GM19043 (cell line): Measurements from ENCODE around the gene TTC3.
"Not testable (repeated sequence)": the region's sequence is repeated elsewhere in the genome, so short reads cannot be mapped to it uniquely, and the experiment has no call there.

Experiments
- ATAC-seq: cut with Tn5 transposase; IDR thresholded peaks from one replicate; pipeline ENCODE4 v1.9.1; 2021; ENCODE audit warnings: low read depth; ENCODE audit not compliant: unreplicated experiment

The TTC3 gene

DNA sequence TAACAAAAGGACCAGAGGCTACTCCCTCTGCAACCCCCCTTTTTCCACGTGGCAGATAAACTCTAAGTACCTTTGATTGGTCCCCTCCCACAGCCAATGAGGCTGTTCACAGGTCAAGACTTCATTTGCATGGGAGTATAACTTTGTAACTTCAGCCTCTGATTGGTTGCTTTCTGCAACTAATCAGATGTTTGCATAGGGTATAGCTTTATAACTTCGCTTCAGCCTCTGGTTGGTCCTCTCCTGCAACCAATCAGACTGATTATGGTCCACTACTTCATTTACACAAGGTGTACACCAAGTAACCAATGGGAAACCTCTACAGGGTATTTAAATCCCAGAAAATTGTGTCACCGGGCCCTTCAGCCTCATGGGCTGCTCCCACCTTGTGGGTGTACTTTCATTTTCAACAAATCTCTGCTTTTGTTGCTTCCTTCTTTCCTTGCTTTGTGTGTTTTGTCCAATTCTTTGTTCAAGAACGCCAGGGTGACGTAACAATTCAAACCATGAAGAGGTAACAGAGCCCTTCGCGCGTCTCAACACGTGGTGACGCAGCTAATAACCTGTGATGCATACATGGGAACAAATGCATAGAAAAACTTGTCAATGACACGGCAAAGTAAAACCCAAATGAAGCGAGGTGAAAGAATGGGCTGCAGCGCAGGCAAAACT is 146.8 kb downstream of the TTC3 start:
- no peak for ATAC-seq

DNA sequence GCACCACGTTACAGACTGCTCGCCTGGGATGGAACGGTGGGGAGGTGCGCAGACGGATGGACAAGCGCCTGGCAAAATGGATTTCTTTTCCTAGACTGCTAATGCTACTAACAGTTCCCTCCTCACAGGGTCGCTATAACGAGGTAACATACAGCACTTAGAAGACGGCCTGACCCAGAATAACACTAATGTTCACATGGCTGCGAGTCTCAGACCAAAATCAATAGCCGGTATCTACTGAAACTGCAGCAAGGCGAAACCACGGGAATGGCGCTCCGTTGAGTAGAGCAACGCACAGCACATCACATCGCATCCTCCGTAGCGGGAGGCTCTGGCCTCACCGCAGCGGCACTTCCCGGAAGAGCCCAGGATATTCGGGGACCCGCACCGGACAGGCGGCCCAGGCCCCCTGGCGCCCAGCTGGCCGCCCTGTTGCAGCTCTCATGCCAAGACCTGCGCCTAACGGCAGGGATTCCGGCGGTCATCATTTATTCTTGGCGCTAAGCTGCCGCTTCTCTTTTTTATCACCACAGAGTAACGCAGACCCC is 147.5 kb downstream of the TTC3 start:
- ATAC-seq: peak; percentile 24

DNA sequence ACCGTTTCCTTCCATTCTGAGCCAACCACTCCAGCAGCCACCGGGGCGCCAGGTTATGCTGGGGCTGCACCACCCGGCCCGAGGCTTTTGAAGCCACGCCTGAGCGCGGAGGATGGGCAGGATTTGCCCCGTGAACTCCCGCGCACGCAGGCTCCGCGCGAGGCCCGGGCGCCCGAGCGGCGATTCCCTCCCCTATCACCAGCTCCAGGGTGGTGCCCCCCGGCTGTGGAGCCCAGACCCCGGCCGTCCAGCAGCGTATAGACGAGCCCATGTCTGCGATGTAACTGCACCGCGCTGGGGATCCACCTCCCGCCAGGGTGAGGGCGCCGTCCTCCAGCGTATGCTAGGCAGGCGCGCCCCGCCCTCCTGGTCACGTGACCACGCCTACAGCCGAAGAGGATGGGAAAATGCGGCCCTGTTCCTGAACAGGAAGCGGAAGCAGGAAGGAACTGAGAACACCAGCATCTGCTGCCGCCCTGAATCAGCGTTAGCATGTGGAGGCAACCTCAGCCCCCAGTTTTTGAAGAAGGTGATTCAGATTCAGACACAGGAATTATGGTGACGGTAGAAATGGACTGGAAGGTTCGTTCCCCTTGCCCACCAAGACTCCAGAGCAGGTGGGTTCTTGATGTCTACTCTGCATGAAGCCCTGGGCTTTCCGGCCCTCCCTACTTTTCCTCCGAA is 148.1 kb downstream of the TTC3 start:
- ATAC-seq: peak; percentile 76

DNA sequence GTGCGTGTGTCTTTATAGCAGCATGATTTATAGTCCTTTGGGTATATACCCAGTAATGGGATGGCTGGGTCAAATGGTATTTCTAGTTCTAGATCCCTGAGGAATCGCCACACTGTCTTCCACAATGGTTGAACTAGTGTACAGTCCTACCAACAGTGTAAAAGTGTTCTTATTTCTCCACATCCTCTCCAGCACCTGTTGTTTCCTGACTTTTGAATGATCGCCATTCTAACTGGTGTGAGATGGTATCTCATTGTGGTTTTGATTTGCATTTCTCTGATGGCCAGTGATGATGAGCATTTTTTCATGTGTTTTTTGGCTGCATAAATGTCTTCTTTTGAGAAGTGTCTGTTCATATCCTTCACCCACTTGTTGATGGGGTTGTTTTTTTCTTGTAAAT is 149.2 kb downstream of the TTC3 start:
- ATAC-seq: not testable (repeated sequence)

DNA sequence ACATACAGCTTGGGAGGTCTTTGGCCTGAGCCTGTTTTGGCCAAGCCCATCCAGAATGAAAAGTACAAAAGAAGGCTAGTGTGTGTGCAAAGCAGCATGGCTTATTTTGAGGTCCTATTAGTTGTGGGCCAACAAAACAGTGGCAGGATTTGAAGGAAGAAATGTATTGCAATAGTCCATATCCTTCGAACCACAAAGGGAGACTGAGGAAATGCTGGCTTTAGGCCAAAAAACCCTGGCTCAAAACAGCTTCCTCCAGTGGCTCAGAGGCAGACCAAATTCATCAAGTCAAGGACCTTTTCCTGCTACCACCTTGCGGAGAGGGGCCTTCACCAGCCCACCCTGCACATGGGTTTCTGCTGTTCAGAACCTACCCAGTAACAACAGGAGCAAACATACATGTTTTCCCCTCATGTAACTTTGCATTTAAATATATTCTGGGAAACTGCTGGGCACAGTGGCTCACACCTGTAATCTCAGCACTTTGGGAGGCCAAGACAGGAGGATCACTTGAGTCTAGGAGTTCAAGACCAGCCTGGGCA is 150.8 kb downstream of the TTC3 start:
- no peak for ATAC-seq

DNA sequence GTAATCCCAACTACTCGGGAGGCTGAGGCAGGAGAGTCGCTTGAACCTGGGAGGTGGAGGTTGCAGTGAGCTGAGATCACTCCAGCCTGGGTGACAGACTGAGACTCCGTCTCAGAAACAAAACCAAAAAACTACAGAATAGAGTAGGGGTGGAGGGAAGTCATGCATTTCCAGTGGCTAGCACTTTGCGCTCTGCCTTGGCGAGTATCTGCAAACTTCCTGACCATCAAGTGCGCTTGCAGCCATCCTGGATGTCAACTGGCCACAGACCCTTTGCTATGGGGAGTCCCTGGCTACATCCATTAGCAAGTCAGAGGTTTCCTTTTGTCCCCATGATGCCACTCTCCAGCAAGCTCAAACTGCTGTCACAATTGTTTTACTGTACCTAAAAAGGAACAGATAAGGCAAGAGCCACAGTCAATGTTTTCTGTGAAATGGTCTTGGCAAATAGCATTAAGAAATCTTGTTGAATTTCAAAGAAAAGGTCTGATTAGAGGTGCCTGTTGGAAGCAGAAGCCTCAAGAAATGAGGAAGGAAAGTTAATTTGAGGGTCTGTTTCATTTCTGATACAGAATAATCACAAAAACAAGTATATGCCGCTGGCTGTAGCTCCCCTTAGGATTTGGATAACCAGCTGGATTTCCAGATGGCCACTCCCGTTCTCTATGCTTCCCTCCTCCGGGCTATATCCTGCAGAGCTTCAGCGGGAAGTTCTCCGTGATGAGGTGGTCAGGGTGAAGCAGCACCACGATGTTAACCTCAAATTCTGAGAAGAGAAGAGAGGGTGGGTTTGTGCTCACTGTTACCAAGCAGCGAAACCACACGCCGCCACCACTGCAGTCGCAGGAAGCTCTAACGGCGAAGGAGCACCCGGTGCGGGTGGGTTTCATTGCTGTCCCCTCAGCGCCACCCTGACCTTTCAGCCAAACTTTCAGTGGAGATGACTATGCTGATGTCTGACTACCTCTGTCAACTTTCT is 152.1 kb downstream of the TTC3 start:
- ATAC-seq: no peak

DNA sequence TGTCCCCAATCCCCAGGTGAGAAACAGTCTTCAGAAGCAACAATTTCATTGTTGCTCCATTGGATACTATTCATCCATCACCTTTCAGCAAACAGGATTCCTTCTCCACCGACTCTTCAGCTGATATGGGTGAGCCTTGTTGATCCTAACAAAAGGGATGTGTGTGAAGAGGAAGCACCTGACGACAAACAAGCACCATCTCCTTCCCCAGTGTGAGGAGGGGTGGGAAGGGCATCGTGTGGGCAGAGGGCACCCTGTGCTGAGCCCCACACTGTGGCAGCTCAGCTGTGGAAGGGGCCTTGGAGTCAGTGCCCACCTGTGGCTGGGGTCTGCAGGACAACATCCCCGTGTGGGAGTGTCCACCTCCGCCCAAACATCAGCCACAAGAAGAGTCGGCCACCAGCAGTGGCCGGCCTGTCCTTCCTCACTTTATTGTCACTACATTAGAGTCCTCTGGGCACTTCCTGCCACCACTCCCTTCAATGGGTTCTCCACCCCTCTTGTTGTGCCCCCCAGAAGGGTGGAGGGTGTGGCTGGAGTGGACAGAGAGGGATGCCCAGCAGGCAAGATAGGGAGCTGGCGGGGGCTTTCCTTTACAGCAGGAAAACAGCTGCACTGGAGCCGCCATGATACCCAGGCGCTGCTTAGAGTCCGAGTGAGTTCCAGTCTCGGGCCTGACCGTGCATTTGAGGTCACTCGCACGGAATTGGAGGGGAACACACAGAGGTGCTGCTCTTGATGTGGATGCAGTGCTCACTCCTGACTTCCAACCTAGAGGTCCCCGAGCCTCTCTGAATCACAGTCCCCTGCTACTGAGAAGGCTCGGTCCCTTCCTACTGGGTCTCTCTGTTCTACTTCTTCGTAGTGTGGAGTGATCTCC is 153.2 kb downstream of the TTC3 start:
- no peak for ATAC-seq

DNA sequence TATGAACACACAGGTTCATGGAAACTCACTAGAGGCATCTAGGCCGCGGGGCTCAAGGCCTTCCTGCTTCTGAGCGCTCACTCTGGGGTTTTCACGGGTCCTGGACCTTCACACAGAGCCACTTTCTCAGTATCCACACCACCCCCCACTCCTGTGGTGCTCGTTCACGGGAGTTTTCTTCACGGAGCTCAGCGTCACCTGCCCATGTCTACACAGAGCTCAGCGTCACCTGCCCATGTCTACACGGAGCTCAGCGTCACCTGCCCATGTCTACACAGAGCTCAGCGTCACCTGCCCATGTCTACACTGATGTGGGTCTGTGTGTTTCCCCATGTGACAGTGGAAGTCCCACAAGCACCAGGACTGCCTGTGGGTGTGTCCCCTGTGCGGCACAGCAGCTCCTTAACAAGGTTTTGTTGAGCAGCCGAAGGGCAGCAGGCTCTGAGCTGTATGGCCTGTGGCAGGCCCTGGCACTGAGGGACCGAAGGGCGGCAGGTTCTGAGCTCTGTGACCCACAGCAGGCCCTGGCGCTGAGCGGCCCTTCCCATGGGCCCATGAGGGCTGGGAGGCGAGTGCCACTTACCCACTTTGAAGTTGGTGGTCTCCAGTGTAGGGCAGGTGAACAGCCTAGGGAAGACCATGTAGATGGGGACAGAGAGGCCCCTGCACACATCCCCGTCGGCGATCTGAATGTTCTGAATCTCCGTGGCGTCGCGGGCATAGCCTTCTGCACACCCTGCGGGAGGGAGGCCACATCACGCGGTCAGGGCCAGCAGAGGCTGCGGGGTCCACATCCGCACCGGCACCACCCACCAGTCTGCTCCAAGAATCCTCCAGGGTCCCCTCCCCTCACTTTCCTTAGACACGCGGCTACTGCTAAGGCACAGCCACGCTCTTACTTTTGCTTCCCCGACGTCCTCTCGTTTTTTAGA is 154.3 kb downstream of the TTC3 start:
- ATAC-seq: no peak

DNA sequence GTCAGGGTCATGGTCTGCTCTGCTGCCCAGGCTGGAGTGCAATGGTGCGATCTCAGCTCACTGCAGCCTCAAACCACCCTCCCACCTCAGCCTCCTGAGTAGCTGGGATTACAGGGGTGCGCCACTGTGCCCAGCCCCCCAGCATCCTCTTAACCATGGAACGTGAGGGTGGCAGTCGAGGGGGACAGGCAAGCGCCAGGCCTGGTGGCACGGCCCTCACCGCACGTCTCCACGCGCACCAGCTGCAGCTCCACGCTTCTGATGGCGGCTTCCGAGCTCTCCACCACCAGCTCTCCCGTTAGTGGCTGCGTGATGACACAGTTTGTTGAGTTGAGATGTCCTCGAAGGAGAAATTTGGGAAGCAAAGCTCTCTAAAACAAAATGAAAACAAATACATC is 154.9 kb downstream of the TTC3 start:
- ATAC-seq: no peak

DNA sequence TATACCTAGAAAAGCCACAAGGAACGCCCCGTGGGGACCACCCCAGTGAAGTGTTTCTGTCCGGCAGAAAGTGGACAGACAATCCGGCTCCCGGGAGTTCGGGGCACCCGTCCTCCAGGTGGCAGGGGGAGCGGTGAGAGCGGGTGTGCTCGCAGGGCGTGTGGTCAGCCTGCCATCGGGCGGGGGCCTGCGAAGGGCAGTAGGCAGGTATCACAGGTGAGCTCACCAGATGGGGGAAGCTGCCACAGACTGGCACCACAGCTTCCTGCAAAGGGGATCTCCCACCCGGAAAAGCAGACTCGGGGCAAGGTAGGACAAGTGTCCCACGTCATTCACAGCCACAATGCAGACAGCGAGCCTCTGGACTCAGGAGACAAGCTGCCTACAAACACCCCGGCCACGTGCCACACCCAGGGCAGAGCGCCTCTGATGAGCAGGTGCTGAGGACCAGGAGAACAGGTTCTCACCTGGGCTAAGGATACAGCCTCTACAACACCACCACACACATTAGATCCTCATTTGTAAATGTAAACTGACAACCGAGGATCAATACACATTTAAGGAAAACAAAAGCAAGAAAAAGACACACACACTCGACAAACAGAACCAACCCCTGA is 157.7 kb downstream of the TTC3 start:
- no peak for ATAC-seq

DNA sequence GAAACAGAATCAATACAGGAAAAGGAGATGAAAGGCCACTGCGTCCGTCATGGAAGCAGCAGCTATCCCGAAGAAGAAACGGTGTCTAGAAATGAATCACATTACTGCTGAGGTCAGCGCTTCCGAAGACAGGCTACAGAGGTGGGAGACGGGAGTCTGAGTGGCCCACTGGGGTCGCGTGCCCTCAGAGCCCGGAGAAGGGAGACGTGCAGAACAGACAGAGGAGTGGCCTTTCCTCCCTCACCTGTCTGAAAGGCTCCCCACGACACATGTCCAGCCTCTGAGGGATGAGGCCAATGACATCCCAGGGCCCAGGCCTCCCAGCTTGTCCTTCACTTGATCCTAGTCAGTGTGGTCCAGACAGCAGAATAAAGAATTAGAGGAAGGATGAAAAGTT is 158.2 kb downstream of the TTC3 start:
- no peak for ATAC-seq

DNA sequence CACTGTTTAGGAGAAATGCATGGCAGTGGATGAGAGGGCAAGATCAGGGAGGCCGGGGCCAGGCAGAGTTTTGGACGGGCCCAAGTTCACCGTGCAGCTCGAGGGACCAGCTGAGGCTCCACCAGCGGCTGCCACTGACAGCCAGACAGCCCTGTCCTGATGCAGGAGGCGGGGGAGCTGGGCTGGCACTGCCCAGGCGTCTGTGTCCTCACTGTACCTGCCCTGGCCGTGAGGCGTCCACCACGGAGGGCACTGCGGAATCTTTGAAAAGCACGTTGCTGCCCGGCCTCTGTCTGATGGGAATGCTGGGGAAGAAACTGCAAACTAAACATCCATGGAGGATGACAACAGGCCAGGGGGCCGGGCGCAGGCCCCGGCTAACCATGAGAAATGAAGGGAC is 158.6 kb downstream of the TTC3 start:
- ATAC-seq: no peak

DNA sequence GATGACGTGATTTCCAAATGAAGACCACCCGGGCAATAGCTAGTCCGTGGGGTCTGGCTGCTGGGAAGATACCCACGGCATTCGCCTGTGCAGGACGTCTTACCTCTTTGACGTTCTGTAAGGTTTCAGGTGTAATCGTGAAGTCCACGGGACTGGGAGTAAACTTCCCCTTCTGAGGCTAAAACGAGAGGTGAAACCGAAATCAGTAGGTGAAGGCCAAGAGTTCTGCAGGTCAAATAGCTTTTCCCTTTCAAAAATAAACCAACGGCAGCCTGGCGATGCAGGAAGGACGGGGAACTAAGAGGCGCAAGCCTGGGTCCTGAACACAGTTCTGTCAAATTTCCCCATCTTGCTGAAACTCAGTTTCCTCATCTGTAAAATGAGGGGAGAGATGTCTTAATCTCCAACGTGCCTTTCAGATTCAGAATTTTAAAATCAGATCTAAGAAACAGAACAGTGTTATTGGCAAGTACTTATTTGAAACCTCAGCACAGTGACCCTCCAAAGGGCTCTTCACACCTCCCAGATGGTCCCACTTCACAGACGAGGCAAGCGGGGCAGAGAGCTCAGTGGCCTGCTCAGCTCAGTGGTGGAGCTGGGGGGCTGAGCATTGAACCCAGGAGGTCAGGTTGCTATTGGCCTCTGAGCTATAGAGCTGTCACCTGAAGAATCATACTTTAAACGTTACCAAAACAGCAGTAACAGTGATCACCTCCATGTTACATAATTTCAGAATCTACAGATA is 159.4 kb downstream of the TTC3 start:
- peak; percentile 78 for ATAC-seq

DNA sequence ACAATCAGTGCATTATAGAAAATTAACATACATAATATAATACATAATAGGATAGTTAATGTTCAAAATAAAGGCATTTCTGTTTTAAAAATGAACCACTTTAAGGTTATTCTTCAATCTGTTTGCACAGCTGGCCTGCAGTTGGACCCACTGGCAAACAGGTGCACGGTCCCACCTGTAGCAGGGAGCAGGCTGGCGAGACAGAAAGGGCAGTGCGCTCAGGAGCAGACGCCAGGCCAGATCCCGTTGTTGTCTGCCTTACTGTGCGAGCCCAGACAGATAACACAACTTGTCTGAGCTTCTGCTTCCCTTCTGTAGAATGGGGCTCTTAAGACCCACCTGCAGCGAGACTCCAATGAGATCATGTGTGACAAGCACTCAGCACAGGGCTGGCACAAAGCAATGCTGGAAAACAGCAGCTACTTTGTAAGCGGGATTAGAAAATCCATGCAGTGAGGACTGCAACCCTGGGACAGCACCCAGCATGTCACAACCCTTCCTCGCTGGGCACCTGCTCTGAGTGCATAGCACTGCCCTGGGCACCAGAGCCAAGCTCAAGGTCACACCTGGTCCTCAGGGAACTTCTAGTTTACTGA is 160.6 kb downstream of the TTC3 start:
- ATAC-seq: no peak

DNA sequence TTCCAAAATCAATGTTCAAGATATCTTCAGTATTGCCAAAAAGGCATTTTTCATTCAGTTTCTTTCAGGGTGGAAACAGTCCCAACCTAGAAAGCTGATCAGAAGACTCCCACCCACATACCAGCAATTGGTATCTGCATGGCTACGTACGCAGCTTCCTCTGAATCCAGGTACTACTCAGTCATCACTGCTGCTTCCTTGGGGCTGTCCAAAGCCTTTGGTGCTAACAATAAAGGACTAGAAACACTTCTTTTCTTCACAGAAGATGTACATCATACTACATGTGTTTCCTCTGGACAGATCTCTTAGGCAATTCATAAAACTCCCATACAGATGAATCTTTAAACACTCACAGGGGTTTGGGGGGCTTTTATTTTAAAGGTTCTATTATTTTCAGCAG is 164.3 kb downstream of the TTC3 start:
- ATAC-seq: no peak

DNA sequence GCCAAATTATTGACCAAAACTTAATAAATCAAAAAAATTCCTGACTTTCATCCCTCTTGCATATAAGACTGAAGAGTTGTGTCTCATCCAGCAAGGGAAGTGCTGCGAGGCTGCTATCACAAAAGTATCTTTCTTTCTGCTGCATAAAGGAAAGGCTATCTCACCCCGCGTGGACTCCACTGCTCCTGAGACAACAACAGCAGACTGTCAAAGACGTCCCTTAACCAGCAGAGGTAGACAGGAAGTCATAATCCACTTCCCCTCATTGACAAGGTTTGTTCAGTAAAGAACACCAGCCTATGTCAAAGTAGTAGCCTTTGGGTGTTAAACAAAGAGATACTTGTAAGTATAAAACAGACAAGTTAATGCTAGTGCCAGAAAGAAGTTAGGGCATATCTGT is 164.7 kb downstream of the TTC3 start:
- no peak for ATAC-seq

DNA sequence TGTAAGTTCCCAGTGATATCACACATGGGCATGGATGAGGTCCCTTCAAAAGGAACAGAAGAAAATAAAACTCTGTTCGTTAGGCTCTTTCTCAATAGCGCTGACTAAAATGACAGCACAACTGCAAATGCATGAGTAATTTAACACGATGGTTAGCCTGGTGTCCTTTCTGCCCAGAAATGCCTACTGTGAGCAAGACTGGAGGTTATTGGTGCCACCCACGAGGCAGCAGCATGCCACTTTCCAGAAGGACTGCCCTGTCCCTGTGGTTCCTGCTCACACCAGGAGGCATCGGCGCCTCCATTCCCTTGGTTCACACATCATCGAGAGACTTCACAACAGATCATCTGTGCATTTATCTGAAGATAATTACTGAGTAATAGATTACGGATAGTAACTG is 167.9 kb downstream of the TTC3 start:
- no peak for ATAC-seq
